Kidney (tissue), 14 donors: ENCODE data around the gene NPFF. TPM values are rescaled to one million over a fixed set of nuclear protein-coding genes. Genes with fewer than 3 reads are reported as not detected.

Source experiments
- DNase-seq, 5 donors: peaks; one replicate each; pipeline ENCODE4 v3.0.0-alpha.2; 2013 to 2020
- FAIRE-seq: peaks from 2 replicates; lab custom pipeline; 2012; peaks lifted over from hg19 to GRCh38; lab: Jason Lieb, UNC
- H3K27ac ChIP-seq, 2 donors: one replicate each; pipeline ENCODE4 v1.7.0; 2013; ENCODE audit warnings: low read depth in 2 of 2, low read length in 2 of 2, inconsistent platforms in 1 of 2
- H3K27me3 ChIP-seq: one replicate; pipeline ENCODE4 v1.7.1; 2013; ENCODE audit warnings: low read length, inconsistent platforms; ENCODE audit not compliant: control insufficient read depth, insufficient read depth
- H3K36me3 ChIP-seq, 3 donors: one replicate each; pipeline versions ENCODE4 v1.7.0 to v1.7.1; 2013; ENCODE audit warnings: low read length in 3 of 3, control low read depth in 1 of 3, inconsistent platforms in 1 of 3; ENCODE audit not compliant: insufficient read depth in 3 of 3, control insufficient read depth in 2 of 3
- H3K4me1 ChIP-seq, 3 donors: one replicate each; pipeline versions ENCODE4 v1.7.0 to v1.7.1; 2013; ENCODE audit warnings: low read length in 3 of 3, inconsistent platforms in 1 of 3, low read depth in 1 of 3; ENCODE audit not compliant: control insufficient read depth in 2 of 3, insufficient read depth in 2 of 3
- H3K4me3 ChIP-seq, 3 donors: one replicate each; pipeline versions ENCODE4 v1.7.0 to v1.8.1; 2013; ENCODE audit warnings: low read length in 3 of 3, control low read depth in 1 of 3, inconsistent platforms in 1 of 3
- H3K9ac ChIP-seq, 3 donors: one replicate each; pipeline versions ENCODE4 v1.7.0 to v1.7.1; 2013; ENCODE audit warnings: low read length in 3 of 3, control low read depth in 1 of 3, inconsistent platforms in 1 of 3
- H3K9me3 ChIP-seq, 3 donors: one replicate each; pipeline versions ENCODE4 v1.7.0 to v1.7.1; 2013; ENCODE audit warnings: low read length in 3 of 3, control low read depth in 1 of 3, inconsistent platforms in 1 of 3; ENCODE audit not compliant: control insufficient read depth in 2 of 3, insufficient read depth in 1 of 3
- intact Hi-C: fragments of 100-400 bp; cut with DNase I; formaldehyde crosslinking; loops from one replicate; pipeline ENCODE4 v1.11.1; 2022
- polyA plus RNA-seq: library from polyadenylated mRNA; stranded (reverse); fragments of 350-450 nt; fragmentation: Illumina TruSeq; extraction: RNeasy Lipid Tissue Mini Kit (QIAGEN cat#74804); gene quantifications from one replicate; pipeline ENCODE4 v1.2.3, GENCODE V29; 2014; ENCODE audit warnings: low read depth, low replicate concordance; ENCODE audit not compliant: insufficient read depth
- total RNA-seq: library from RNA; stranded (reverse); fragmentation: NEBNext Ultra II Directional; extraction: Animal tissue kit (Norgen Biotek cat#: 25700); gene quantifications from one replicate; pipeline ENCODE4 v1.2.1, GENCODE V29; 2021
- TF ChIP-seq, protein P1 (sequence below): IDR thresholded peaks from 3 replicates; pipeline ENCODE4 v1.5.1; 2012; ENCODE audit warnings: mild to moderate bottlenecking, moderate library complexity, borderline replicate concordance; ENCODE audit not compliant: insufficient read depth; ENCODE audit errors: extremely low read depth
- donor health status: control.
- donor health status: control.
- donor health status: control.
- donor health status: control.
- donor health status: control.
- donor health status: DM: yes; HTN: yes; CAD: no.
- donor health status: Normal renal cell carcinoma (clear cell type).

The NPFF gene
- total and polyA plus RNA-seq, 2 donors from 2014 or later: 1.3 TPM; not detected in 1

DNA sequence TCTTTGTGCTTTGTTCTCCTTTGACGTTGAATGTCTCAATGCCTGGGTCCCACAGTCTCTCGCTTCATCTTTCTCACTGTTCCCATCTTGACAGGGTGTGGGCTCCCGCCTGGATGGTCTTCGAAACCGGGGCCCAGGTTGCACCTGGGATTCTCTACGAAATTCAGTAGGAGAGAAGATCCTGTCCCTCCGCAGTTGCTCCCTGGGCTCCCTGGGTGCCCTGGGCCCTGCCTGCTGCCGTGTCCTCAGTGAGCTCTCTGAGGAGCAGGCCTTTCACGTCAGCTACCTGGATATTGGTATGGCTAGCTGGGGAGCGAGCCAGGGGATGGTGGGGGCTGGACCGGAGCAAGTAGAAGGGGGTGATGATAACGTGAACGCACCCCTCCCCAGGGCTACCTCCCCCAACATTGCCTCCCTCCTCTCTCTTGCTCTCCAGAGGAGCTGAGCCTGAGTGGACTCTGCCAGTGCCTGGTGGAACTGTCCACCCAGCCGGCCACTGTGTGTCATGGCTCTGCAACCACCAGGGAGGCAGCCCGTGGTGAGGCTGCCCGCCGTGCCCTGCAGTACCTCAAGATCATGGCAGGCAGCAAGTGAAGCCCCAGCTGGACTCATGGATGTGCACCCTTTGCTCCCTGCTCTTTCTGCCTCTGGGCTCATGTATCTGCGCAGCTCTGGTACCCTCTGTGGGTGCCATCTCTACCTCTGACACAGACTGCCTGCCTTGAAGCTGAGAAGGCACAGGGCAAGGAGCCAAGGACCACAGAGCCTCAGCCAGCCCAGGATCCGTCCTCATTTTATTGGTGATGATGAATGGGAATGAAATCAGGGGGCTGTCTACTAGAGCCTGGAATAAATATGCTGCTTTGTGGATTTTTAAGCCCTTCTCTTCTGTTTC is 1.5 kb downstream of the NPFF start:
- H3K27me3 ChIP-seq: no peaks in the 10 kb centered on the region
- intact Hi-C loops: no loop called here
- no peak overlapping the region for H3K4me3 ChIP-seq
- TF ChIP-seq, protein P1, sequence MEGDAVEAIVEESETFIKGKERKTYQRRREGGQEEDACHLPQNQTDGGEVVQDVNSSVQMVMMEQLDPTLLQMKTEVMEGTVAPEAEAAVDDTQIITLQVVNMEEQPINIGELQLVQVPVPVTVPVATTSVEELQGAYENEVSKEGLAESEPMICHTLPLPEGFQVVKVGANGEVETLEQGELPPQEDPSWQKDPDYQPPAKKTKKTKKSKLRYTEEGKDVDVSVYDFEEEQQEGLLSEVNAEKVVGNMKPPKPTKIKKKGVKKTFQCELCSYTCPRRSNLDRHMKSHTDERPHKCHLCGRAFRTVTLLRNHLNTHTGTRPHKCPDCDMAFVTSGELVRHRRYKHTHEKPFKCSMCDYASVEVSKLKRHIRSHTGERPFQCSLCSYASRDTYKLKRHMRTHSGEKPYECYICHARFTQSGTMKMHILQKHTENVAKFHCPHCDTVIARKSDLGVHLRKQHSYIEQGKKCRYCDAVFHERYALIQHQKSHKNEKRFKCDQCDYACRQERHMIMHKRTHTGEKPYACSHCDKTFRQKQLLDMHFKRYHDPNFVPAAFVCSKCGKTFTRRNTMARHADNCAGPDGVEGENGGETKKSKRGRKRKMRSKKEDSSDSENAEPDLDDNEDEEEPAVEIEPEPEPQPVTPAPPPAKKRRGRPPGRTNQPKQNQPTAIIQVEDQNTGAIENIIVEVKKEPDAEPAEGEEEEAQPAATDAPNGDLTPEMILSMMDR: no peak
- FAIRE-seq (no peak), DNase-seq (no peak)
- peaks cover 0 to 13% (median 11%) of the 10 kb centered on the region in 3 donors for H3K36me3 ChIP-seq
- H3K27ac ChIP-seq: no peak overlapping the region
- peaks cover 2 to 21% (median 11%) of the 10 kb centered on the region in 3 donors for H3K4me1 ChIP-seq
- H3K9ac ChIP-seq: no peak overlapping the region
- H3K9me3 ChIP-seq: no peaks in the 10 kb centered on the region

DNA sequence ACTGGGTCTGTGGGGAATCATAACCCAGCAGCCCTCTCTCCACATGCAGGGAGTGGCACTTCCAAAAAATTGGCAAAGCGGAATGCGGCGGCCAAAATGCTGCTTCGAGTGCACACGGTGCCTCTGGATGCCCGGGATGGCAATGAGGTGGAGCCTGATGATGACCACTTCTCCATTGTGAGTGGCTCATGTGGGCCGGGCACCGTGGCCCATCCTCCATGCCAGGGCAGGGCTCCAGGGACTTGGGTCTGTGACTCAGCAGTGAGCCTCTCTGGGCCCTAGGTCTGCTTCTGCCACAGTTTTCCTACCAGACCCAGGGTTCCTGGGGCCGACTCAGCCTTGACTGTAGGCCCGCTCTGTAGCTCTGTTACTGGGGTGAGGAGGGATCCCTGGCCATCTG is 2.2 kb downstream of the NPFF start:
- H3K36me3 ChIP-seq: peaks cover 0 to 13% (median 9%) of the 10 kb centered on the region in 3 donors
- FAIRE-seq (no peak), DNase-seq (no peak)
- no peak overlapping the region for H3K4me3 ChIP-seq
- no peak overlapping the region for H3K9ac ChIP-seq
- TF ChIP-seq, protein P1: no peak
- H3K27me3 ChIP-seq: no peaks in the 10 kb centered on the region
- H3K27ac ChIP-seq: no peak overlapping the region
- intact Hi-C loops: no loop called here
- H3K9me3 ChIP-seq: no peaks in the 10 kb centered on the region
- H3K4me1 ChIP-seq: peaks cover 2 to 21% (median 11%) of the 10 kb centered on the region in 3 donors

DNA sequence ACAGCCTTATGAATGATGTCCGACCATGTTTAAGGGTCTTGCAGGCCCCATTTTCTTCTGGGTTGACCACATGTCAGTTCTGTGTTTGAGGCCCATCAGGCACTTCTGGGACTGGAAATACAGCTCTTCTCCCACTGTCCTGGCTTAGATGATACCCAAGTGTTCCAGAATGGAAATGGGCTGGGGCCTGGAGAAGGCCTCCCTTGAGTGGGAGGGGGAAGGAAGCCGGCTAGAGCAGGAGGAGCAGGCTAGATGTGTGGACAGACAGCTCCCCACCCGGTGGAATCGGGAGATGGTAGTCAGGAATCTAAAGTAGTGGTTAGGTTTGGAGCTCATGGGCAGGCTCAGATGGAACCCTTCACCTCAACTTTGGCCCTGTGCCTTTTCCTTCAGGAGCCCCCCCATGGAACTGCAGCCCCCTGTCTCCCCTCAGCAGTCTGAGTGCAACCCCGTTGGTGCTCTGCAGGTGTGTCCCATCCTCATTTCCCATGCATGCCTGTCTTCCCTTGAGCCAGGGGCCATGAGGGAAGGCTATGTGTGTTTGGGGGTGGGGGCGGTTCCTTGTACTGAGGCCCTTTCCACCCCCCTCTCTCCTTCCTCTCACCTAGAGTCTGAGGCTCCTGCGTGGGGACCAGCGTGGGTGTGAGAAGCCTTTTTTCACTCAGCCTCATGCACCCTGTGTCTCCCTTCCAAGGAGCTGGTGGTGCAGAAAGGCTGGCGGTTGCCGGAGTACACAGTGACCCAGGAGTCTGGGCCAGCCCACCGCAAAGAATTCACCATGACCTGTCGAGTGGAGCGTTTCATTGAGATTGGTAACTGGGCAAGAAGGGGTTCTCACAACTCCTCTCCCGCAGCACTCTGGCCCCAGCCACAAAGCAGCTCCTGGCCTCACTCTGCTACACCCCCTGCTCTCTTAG is 3.0 kb downstream of the NPFF start:
- no peaks in the 10 kb centered on the region for H3K27me3 ChIP-seq
- intact Hi-C loops: no loop called here
- H3K4me1 ChIP-seq: peaks cover 2 to 26% (median 11%) of the 10 kb centered on the region in 3 donors
- H3K9me3 ChIP-seq: no peaks in the 10 kb centered on the region
- no peak overlapping the region for H3K4me3 ChIP-seq
- H3K9ac ChIP-seq: no peak overlapping the region
- FAIRE-seq: no peak
- TF ChIP-seq, protein P1: no peak
- no peak overlapping the region for H3K27ac ChIP-seq
- peaks cover 0 to 13% (median 9%) of the 10 kb centered on the region in 3 donors for H3K36me3 ChIP-seq
- no peak for DNase-seq
